HG03139 (cell line): ENCODE data around the gene NAA10.

Experiments used
- ATAC-seq: cut with Tn5 transposase; IDR thresholded peaks from one replicate; pipeline ENCODE4 v1.9.1; 2021; ENCODE audit not compliant: unreplicated experiment

The NAA10 gene

GRCh38 chrX:153966841-153967535 is 32.2 kb upstream of the NAA10 start:
- no peak for ATAC-seq

- no peak for ATAC-seq
These were observed 31.4 kb upstream of the NAA10 start for GRCh38 chrX:153966283-153966688.

GRCh38 chrX:153965406-153965805 is 30.6 kb upstream of the NAA10 start:
- ATAC-seq = no peak

GRCh38 chrX:153964105-153964504 is 29.3 kb upstream of the NAA10 start:
- ATAC-seq = no peak

GRCh38 chrX:153963546-153963945 is 28.7 kb upstream of the NAA10 start:
- ATAC-seq = no peak

GRCh38 chrX:153961292-153961691 is 26.5 kb upstream of the NAA10 start:
- no peak for ATAC-seq

GRCh38 chrX:153960786-153961185 is 25.9 kb upstream of the NAA10 start:
- no peak for ATAC-seq

GRCh38 chrX:153960077-153960476 is 25.2 kb upstream of the NAA10 start:
- no peak for ATAC-seq

- no peak for ATAC-seq
These were observed 24.8 kb upstream of the NAA10 start for GRCh38 chrX:153959649-153960048.

- no peak for ATAC-seq
These were observed 23.8 kb upstream of the NAA10 start for GRCh38 chrX:153958605-153959004.

GRCh38 chrX:153957224-153957623 is 22.4 kb upstream of the NAA10 start:
- no peak for ATAC-seq

GRCh38 chrX:153956044-153956907 is 21.4 kb upstream of the NAA10 start:
- no peak for ATAC-seq

GRCh38 chrX:153955228-153955732 is 20.4 kb upstream of the NAA10 start:
- ATAC-seq = no peak

GRCh38 chrX:153954558-153955227 is 19.9 kb upstream of the NAA10 start:
- no peak for ATAC-seq

GRCh38 chrX:153953892-153954557 is 19.2 kb upstream of the NAA10 start:
- ATAC-seq = no peak

- no peak for ATAC-seq
These were observed 18.5 kb upstream of the NAA10 start for GRCh38 chrX:153953342-153953830.

- ATAC-seq = no peak
These were observed 17.7 kb upstream of the NAA10 start for GRCh38 chrX:153952373-153953026.

GRCh38 chrX:153951683-153952372 is 17.0 kb upstream of the NAA10 start:
- no peak for ATAC-seq

- ATAC-seq = no peak
These were observed 15.3 kb upstream of the NAA10 start for GRCh38 chrX:153950127-153950526.
